HepG2 (cell line): Measurements from ENCODE around the gene FHL5. TPM values are rescaled to one million over a fixed set of nuclear protein-coding genes. Genes with fewer than 3 reads are reported as not detected.
A peak's percentile ranks its signal among the peaks of the same experiment; 100 is the strongest.

Experiments
- AHR ChIP-seq: IDR thresholded peaks from 2 replicates; pipeline ENCODE4 v1.6.1; 2018; ENCODE audit warnings: missing genetic modification reagents, missing compliant biosample characterization
- CAMTA2 ChIP-seq: sonication (generic); formaldehyde crosslinking; IDR thresholded peaks from 2 replicates; pipeline ENCODE4 v1.4.0; 2020; ENCODE audit warnings: mild to moderate bottlenecking, missing genetic modification reagents, borderline replicate concordance
- CCAR2 ChIP-seq: fragments of 200-400 bp; formaldehyde crosslinking; optimal IDR thresholded peaks from 2 replicates; pipeline ENCODE3; 2018; ENCODE audit warnings: low read depth, mild to moderate bottlenecking, low read length, moderate library complexity
- E2F2 ChIP-seq: sonication (generic); formaldehyde crosslinking; IDR thresholded peaks from 2 replicates; pipeline ENCODE4 v1.4.0; 2020; ENCODE audit warnings: missing genetic modification reagents, borderline replicate concordance
- ETV6 ChIP-seq: sonication (generic); formaldehyde crosslinking; conservative IDR thresholded peaks from 2 replicates; pipeline ENCODE4 v1.4.0; 2020; ENCODE audit warnings: missing genetic modification reagents
- MED8 ChIP-seq: sonication (generic); formaldehyde crosslinking; IDR thresholded peaks from 2 replicates; pipeline ENCODE4 v1.8.1; 2023; ENCODE audit warnings: mild to moderate bottlenecking, missing genetic modification reagents; ENCODE audit not compliant: insufficient replicate concordance
- MEIS2 ChIP-seq: sonication (generic); formaldehyde crosslinking; IDR thresholded peaks from 2 replicates; pipeline ENCODE4 v1.9.0; 2021; ENCODE audit warnings: mild to moderate bottlenecking, missing genetic modification reagents
- NR2C2 ChIP-seq: sonication (generic); formaldehyde crosslinking; IDR thresholded peaks from 2 replicates; pipeline ENCODE4 v1.4.0; 2020; ENCODE audit warnings: missing genetic modification reagents, mild to moderate bottlenecking, moderate library complexity, borderline replicate concordance
- PAXIP1 ChIP-seq: sonication (generic); formaldehyde crosslinking; conservative IDR thresholded peaks from 2 replicates; pipeline ENCODE4 v1.4.0; 2020; ENCODE audit warnings: mild to moderate bottlenecking, missing genetic modification reagents, moderate library complexity
- RFXAP ChIP-seq: sonication (generic); formaldehyde crosslinking; IDR thresholded peaks from 2 replicates; pipeline ENCODE4 v1.4.0; 2020; ENCODE audit warnings: missing genetic modification reagents, borderline replicate concordance
- RXRB ChIP-seq: IDR thresholded peaks from 2 replicates; pipeline ENCODE4 v1.6.1; 2016; ENCODE audit warnings: borderline replicate concordance, missing genetic modification reagents, missing compliant biosample characterization
- SALL2 ChIP-seq: sonication (generic); formaldehyde crosslinking; IDR thresholded peaks from 2 replicates; pipeline ENCODE4 v1.8.1; 2023; ENCODE audit warnings: mild to moderate bottlenecking, missing genetic modification reagents, inconsistent platforms
- SMYD3 ChIP-seq: sonication (generic); formaldehyde crosslinking; IDR thresholded peaks from 2 replicates; pipeline ENCODE4 v1.8.1; 2023; ENCODE audit warnings: mild to moderate bottlenecking, missing genetic modification reagents
- SP5 ChIP-seq: IDR thresholded peaks from 2 replicates; pipeline ENCODE4 v1.6.1; 2016; ENCODE audit warnings: low read depth, borderline replicate concordance
- TAF15 ChIP-seq: fragments of 200-400 bp; formaldehyde crosslinking; IDR thresholded peaks from one replicate; pipeline ENCODE4 v1.6.1; 2018; ENCODE audit warnings: mild to moderate bottlenecking, low read depth, low read length; ENCODE audit not compliant: poor library complexity, severe bottlenecking
- TCF7L2 ChIP-seq: IDR thresholded peaks from 2 replicates; pipeline ENCODE4 v1.6.1; 2011; ENCODE audit warnings: mild to moderate bottlenecking, low read depth, low read length, moderate library complexity
- ZBTB38 ChIP-seq: sonication (generic); formaldehyde crosslinking; IDR thresholded peaks from 2 replicates; pipeline ENCODE4 v1.5.1; 2020; ENCODE audit warnings: mild to moderate bottlenecking, missing genetic modification reagents
- ZMAT3 ChIP-seq: sonication (generic); formaldehyde crosslinking; conservative IDR thresholded peaks from 2 replicates; pipeline ENCODE4 v1.7.0; 2021; ENCODE audit warnings: missing genetic modification reagents
- ZNF143 ChIP-seq: sonication (generic); formaldehyde crosslinking; IDR thresholded peaks from 2 replicates; pipeline ENCODE4 v1.4.0; 2020; ENCODE audit warnings: missing genetic modification reagents
- ZNF205 ChIP-seq: IDR thresholded peaks from 2 replicates; pipeline ENCODE4 v1.6.1; 2018; ENCODE audit warnings: missing biosample characterization, missing genetic modification reagents
- ZNF546 ChIP-seq: sonication (generic); formaldehyde crosslinking; conservative IDR thresholded peaks from 2 replicates; pipeline ENCODE4 v1.8.1; 2023; ENCODE audit warnings: mild to moderate bottlenecking, missing genetic modification reagents
- ZNF629 ChIP-seq: sonication (generic); formaldehyde crosslinking; conservative IDR thresholded peaks from 2 replicates; pipeline ENCODE4 v1.5.0; 2020; ENCODE audit warnings: missing genetic modification reagents
- ZNF777 ChIP-seq: sonication (generic); formaldehyde crosslinking; IDR thresholded peaks from 2 replicates; pipeline ENCODE4 v1.4.0; 2020; ENCODE audit warnings: missing genetic modification reagents
- ZUFSP ChIP-seq: sonication (generic); formaldehyde crosslinking; IDR thresholded peaks from 2 replicates; pipeline ENCODE4 v1.9.0; 2021; ENCODE audit warnings: missing genetic modification reagents, mild to moderate bottlenecking, borderline replicate concordance
- polyA plus RNA-seq, 8 experiments: library from polyadenylated mRNA; depleted of rRNA in 3 of 8; stranded (reverse) in 7 of 8; unstranded in 1 of 8; fragments of >200 nt; fragmentation: Illumina TruSeq in 4 of 8; extraction: Trizol in 4 of 8; gene quantifications; 2 replicates each; pipeline versions ENCODE4 v1.2.1 to v1.2.3, GENCODE V29; 2011 to 2016; ENCODE audit warnings: low read depth in 4 of 8, missing spikeins in 1 of 8, mixed read lengths in 1 of 8; ENCODE audit not compliant: insufficient read depth in 1 of 8
- total RNA-seq, 5 experiments: library from RNA; depleted of rRNA; stranded (reverse); fragments of >200 nt; fragmentation: Illumina TruSeq; extraction: Trizol; gene quantifications; 2 replicates each; pipeline ENCODE4 v1.2.3, GENCODE V29; 2016; ENCODE audit warnings: low read depth in 1 of 5

Gene FHL5
- total and polyA plus RNA-seq, 2 of the 13 experiments (the other 11 are each of a cell fraction or from before 2014, with no cell fraction given) = not detected

- TF ChIP-seq PAXIP1 (CRISPR knock-in tag) (peak; percentile 74), ETV6 (CRISPR knock-in tag) (no peak), NR2C2 (CRISPR knock-in tag) (peak; percentile 67; the same call in 1 of the 2 replicates), SP5 (CRISPR knock-in tag) (peak; percentile 33; the same call in 1 of the 2 replicates), ZNF629 (CRISPR knock-in tag) (no peak), RFXAP (no peak), SALL2 (peak; percentile 76; the same call in 1 of the 2 replicates), CCAR2 (no peak), TCF7L2 (no peak), ZBTB38 (CRISPR knock-in tag) (peak; percentile 71), AHR (CRISPR knock-in tag) (peak; percentile 49; the same call in 1 of the 2 replicates), TAF15 (peak; percentile 35), ZNF143 (CRISPR knock-in tag) (no peak), ZMAT3 (CRISPR knock-in tag) (peak; percentile 72), E2F2 (no peak), ZNF546 (CRISPR knock-in tag) (0 out of 2 replicates have a peak, but pooled peaks have one; percentile 56), SMYD3 (CRISPR knock-in tag) (no peak; the same call in none of the 2 replicates), MED8 (CRISPR knock-in tag) (peak; percentile 28), ZNF205 (CRISPR knock-in tag) (0 out of 2 replicates have a peak, but pooled peaks have one; percentile 20), MEIS2 (CRISPR knock-in tag) (peak; percentile 49), ZNF777 (CRISPR knock-in tag) (0 out of 2 replicates have a peak, but pooled peaks have one; percentile 29), CAMTA2 (CRISPR knock-in tag) (no peak), ZUFSP (no peak), RXRB (CRISPR knock-in tag) (peak; percentile 31)
Observed at GRCh38 chr6:96521644-96522464, 41.1 kb upstream of the FHL5 start, which contains the start of gene UFL1 (continued).
